Ectodermal cell (in vitro differentiated cells): ENCODE data around the gene ECI1.
"Not testable (repeated sequence)": the region's sequence is repeated elsewhere in the genome, so short reads cannot be mapped to it uniquely, and the experiment has no call there.

Experiments
- H3K27ac ChIP-seq: 2 replicates; pipeline ENCODE4 v1.7.0; 2013; ENCODE audit warnings: mild to moderate bottlenecking, low read depth, low read length; ENCODE audit not compliant: insufficient read depth, poor library complexity, severe bottlenecking
- H3K27me3 ChIP-seq: 2 replicates; pipeline ENCODE4 v1.7.0; 2013; ENCODE audit warnings: mild to moderate bottlenecking, low read length; ENCODE audit not compliant: insufficient read depth, control insufficient read depth, poor library complexity, severe bottlenecking
- H3K36me3 ChIP-seq: one replicate; pipeline ENCODE4 v1.7.0; 2013; ENCODE audit warnings: low read length; ENCODE audit not compliant: control insufficient read depth, insufficient read depth
- H3K4me1 ChIP-seq: one replicate; pipeline ENCODE4 v1.7.0; 2013; ENCODE audit warnings: low read length; ENCODE audit not compliant: control insufficient read depth, insufficient read depth
- H3K4me3 ChIP-seq: 2 replicates; pipeline ENCODE4 v1.7.0; 2013; ENCODE audit warnings: low read depth, low read length, control low read depth; ENCODE audit not compliant: insufficient read depth
- H3K9me3 ChIP-seq: 2 replicates; pipeline ENCODE4 v1.7.0; 2013; ENCODE audit warnings: mild to moderate bottlenecking, low read length, moderate library complexity; ENCODE audit not compliant: control insufficient read depth
- WGBS, 2 experiments: methylation state at CpG; one replicate each; pipeline ENCODE4 v1.1.7; 2013; ENCODE audit warnings: missing lambda C conversion rate in 2 of 2; 5-methylcytosine and 5-hydroxymethylcytosine counted together

Gene ECI1

GRCh38 chr16:2270588-2271470 lies 19.4 kb upstream of the ECI1 start:
- no peaks in the 10 kb centered on the region for H3K36me3 ChIP-seq
- no peaks in the 10 kb centered on the region for H3K27me3 ChIP-seq
- peaks cover 13% of the 10 kb centered on the region for H3K4me1 ChIP-seq
- H3K9me3 ChIP-seq, result no peaks in the 10 kb centered on the region
- 80 to 83% methylated on average over 15 of the region's 15 CpGs for WGBS, 2 experiments
- H3K27ac ChIP-seq, result no peak overlapping the region
- H3K4me3 ChIP-seq, result no peak overlapping the region

GRCh38 chr16:2270070-2270462 lies 18.7 kb upstream of the ECI1 start:
- H3K4me3 ChIP-seq, result no peak overlapping the region
- WGBS, 2 experiments, result 91 to 92% methylated on average over 9 of the region's 9 CpGs
- H3K27ac ChIP-seq, result no peak overlapping the region
- no peaks in the 10 kb centered on the region for H3K36me3 ChIP-seq
- H3K9me3 ChIP-seq, result no peaks in the 10 kb centered on the region
- H3K27me3 ChIP-seq, result no peaks in the 10 kb centered on the region
- peaks cover 15% of the 10 kb centered on the region for H3K4me1 ChIP-seq

GRCh38 chr16:2267913-2268666 lies 16.7 kb upstream of the ECI1 start, which contains the start of gene RNPS1:
TSS of gene RNPS1 (minus strand) at chr16:2268126. CDS start at chr16:2264643, 3,483 bp downstream.
- no peaks in the 10 kb centered on the region for H3K9me3 ChIP-seq
- whole genome bisulfite sequencing, 2 experiments, result 0% methylated on average over 88 of the region's 88 CpGs

GRCh38 chr16:2267505-2267912 lies 16.1 kb upstream of the ECI1 start:
- H3K9me3 ChIP-seq, H3K27me3 ChIP-seq: not testable (repeated sequence)
- H3K36me3 ChIP-seq, result peaks cover 11% of the 10 kb centered on the region
- peak overlapping the region; percentile 99 for H3K27ac ChIP-seq
- peak overlapping the region; percentile 73 for H3K4me3 ChIP-seq
- WGBS, 2 experiments, result 0% methylated on average over 54 of the region's 54 CpGs
- H3K4me1 ChIP-seq, result peaks cover 15% of the 10 kb centered on the region

More at GRCh38 chr16:2267913-2268666, 16.7 kb upstream of the ECI1 start, which contains the start of gene RNPS1:
- H3K27me3 ChIP-seq, result no peaks in the 10 kb centered on the region
- peak within 1 kb of the TSS; percentile 99 for H3K27ac ChIP-seq
- H3K4me3 ChIP-seq, result peak within 1 kb of the TSS; percentile 73
- peaks cover 15% of the 10 kb centered on the region for H3K4me1 ChIP-seq
- H3K36me3 ChIP-seq, result peaks cover 9% of the 10 kb centered on the region

GRCh38 chr16:2266887-2267286 lies 15.5 kb upstream of the ECI1 start:
- H3K4me3 ChIP-seq, result peak overlapping the region; percentile 73
- peaks cover 18% of the 10 kb centered on the region for H3K36me3 ChIP-seq
- H3K27me3 ChIP-seq, H3K9me3 ChIP-seq, H3K27ac ChIP-seq: not testable (repeated sequence)
- WGBS, 2 experiments, result 0 to 4% methylated on average over 7 to 8 of the region's 12 CpGs
- peaks cover 15% of the 10 kb centered on the region for H3K4me1 ChIP-seq

- not testable (repeated sequence) for H3K27ac ChIP-seq, H3K9me3 ChIP-seq, H3K27me3 ChIP-seq, H3K4me3 ChIP-seq, H3K4me1 ChIP-seq
- WGBS, 2 experiments, result 94 to 96% methylated on average over 14 of the region's 14 CpGs
- H3K36me3 ChIP-seq, result peaks cover 47% of the 10 kb centered on the region
Measured at GRCh38 chr16:2263026-2263425, 11.6 kb upstream of the ECI1 start.

- Histone ChIP-seq H3K4me3 (no peak overlapping the region), H3K36me3 (peaks cover 66% of the 10 kb centered on the region), H3K27me3 (no peaks in the 10 kb centered on the region), H3K9me3 (no peaks in the 10 kb centered on the region), H3K4me1 (no peaks in the 10 kb centered on the region), H3K27ac (no peak overlapping the region)
- 96 to 97% methylated on average over 8 of the region's 8 CpGs for WGBS, 2 experiments
Measured at GRCh38 chr16:2260250-2260649, 8.9 kb upstream of the ECI1 start.

- H3K4me3 ChIP-seq, H3K4me1 ChIP-seq, H3K27ac ChIP-seq, H3K27me3 ChIP-seq, H3K9me3 ChIP-seq: not testable (repeated sequence)
- peaks cover 77% of the 10 kb centered on the region for H3K36me3 ChIP-seq
- WGBS, 2 experiments, result 94 to 95% methylated on average over 7 of the region's 7 CpGs
Measured at GRCh38 chr16:2258530-2258929, 7.1 kb upstream of the ECI1 start.

- no peak overlapping the region for H3K27ac ChIP-seq
- no peaks in the 10 kb centered on the region for H3K9me3 ChIP-seq
- no peaks in the 10 kb centered on the region for H3K27me3 ChIP-seq
- 91 to 97% methylated on average over 5 to 6 of the region's 6 CpGs for WGBS, 2 experiments
- H3K4me1 ChIP-seq, result no peaks in the 10 kb centered on the region
- peaks cover 78% of the 10 kb centered on the region for H3K36me3 ChIP-seq
- H3K4me3 ChIP-seq, result no peak overlapping the region
Measured at GRCh38 chr16:2257726-2258125, 6.3 kb upstream of the ECI1 start.

- H3K27me3 ChIP-seq, result no peaks in the 10 kb centered on the region
- H3K4me1 ChIP-seq, result peaks cover 7% of the 10 kb centered on the region
- no peak overlapping the region for H3K4me3 ChIP-seq
- no peaks in the 10 kb centered on the region for H3K9me3 ChIP-seq
- no peak overlapping the region for H3K27ac ChIP-seq
- WGBS, 2 experiments, result 93 to 95% methylated on average over 12 of the region's 12 CpGs
- peaks cover 69% of the 10 kb centered on the region for H3K36me3 ChIP-seq
Measured at GRCh38 chr16:2256531-2257140, 5.2 kb upstream of the ECI1 start.
